GM20000 (cell line): ENCODE data around the gene NELFB.
A peak's percentile ranks its signal among the peaks of the same experiment; 100 is the strongest.

Experiments
- DNase-seq: peaks from one replicate; pipeline ENCODE4 v3.0.0; 2012; ENCODE audit warnings: low spot score
- CTCF ChIP-seq: IDR thresholded peaks from 2 replicates; pipeline ENCODE4 v1.5.1; 2012; ENCODE audit warnings: mild to moderate bottlenecking, control low read depth; ENCODE audit errors: extremely low read depth, missing control alignments

The NELFB gene

GRCh38 chr9:137263506-137263905 lies 8.4 kb downstream of the NELFB start:
- no peak for DNase-seq
- TF ChIP-seq CTCF = no peak

- no peak for DNase-seq
- no peak for TF ChIP-seq CTCF
Measured at GRCh38 chr9:137264067-137264466, 8.9 kb downstream of the NELFB start.

GRCh38 chr9:137265496-137266161 lies 10.5 kb downstream of the NELFB start:
- DNase-seq = no peak
- TF ChIP-seq CTCF = no peak

- TF ChIP-seq CTCF = no peak
- no peak for DNase-seq
Measured at GRCh38 chr9:137266162-137266527, 11.0 kb downstream of the NELFB start.

- DNase-seq = no peak
- TF ChIP-seq CTCF = no peak
Measured at GRCh38 chr9:137266585-137267453, 11.7 kb downstream of the NELFB start.

GRCh38 chr9:137267933-137268355 lies 12.8 kb downstream of the NELFB start:
- TF ChIP-seq CTCF = no peak
- peak; percentile 68 for DNase-seq

- no peak for DNase-seq
- no peak for TF ChIP-seq CTCF
Measured at GRCh38 chr9:137268538-137269201, 13.5 kb downstream of the NELFB start.
